HG03432 (cell line): ENCODE measurements around the gene SCYL3.
"Not testable (repeated sequence)": the region's sequence is repeated elsewhere in the genome, so short reads cannot be mapped to it uniquely, and the experiment has no call there.

Source experiments
- ATAC-seq: cut with Tn5 transposase; IDR thresholded peaks from one replicate; pipeline ENCODE4 v1.9.1; 2021; ENCODE audit warnings: mild to moderate bottlenecking, moderate library complexity; ENCODE audit not compliant: unreplicated experiment

Gene SCYL3

GRCh38 chr1:169821500-169821899, 72.2 kb downstream of the SCYL3 start:
- no peak for ATAC-seq

GRCh38 chr1:169816617-169817016, 77.1 kb downstream of the SCYL3 start:
- ATAC-seq: no peak

GRCh38 chr1:169814265-169814664, 79.4 kb downstream of the SCYL3 start:
- ATAC-seq: no peak

DNA sequence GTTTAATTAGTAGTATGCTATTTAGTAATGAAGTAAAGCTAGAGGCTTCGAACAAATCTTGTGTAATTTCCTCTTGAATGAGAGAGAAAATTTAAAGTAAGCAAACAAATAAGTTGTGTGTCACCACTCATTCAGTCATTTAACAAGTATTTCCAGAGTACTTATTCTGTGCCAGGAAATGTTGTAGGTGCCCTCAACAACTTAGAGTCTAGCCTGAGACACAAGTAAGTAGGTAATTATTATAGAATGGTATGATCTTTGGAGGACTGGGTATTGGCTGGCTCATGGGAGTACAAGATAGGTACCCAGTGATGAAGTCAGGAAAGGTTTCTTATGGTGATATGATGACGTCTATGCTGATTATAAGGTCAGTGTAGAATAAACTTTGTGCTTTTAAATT, 81.6 kb downstream of the SCYL3 start:
- no peak for ATAC-seq

GRCh38 chr1:169811418-169812035, 82.2 kb downstream of the SCYL3 start:
- ATAC-seq: not testable (repeated sequence)

- no peak for ATAC-seq
Observed at GRCh38 chr1:169809370-169810095, 84.2 kb downstream of the SCYL3 start.

DNA sequence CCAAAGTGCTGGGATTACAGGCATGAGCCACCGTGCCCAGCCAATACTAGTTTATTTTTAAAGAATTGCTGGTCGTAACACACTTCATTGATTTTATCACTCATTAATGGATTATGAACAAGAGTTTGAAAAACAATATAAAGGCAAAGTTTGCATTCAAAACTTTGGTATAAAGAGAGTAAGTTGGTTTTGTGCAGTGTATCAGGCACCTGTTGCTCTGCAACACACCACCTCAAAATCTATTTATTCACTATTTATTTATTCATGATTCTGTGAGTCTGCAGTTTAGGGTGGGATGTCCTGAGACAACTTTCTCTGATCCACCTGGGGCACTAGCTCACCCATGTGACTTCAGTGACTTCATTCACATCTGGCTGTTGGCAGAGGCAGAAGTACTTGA, 88.8 kb downstream of the SCYL3 start:
- ATAC-seq: no peak

- ATAC-seq: no peak
Observed at GRCh38 chr1:169802888-169803287, 90.8 kb downstream of the SCYL3 start.
